NOMO-1 treated with DMSO at 0.1 percent for 48 hours (cell line): ENCODE results near the gene LDLRAD4.

ENCODE experiments used
- DNase-seq: peaks from one replicate; lab custom pipeline; 2025; ENCODE audit not compliant: unreplicated experiment; lab: John Stamatoyannopoulos, UW

LDLRAD4 gene

GRCh38 chr18:13500227-13500865 is 281.8 kb downstream of the LDLRAD4 start:
- DNase-seq, result no peak

GRCh38 chr18:13500869-13501542 is 282.4 kb downstream of the LDLRAD4 start:
- DNase-seq, result no peak

GRCh38 chr18:13501543-13501887 is 283.0 kb downstream of the LDLRAD4 start:
- no peak for DNase-seq

- DNase-seq, result no peak
Measured at GRCh38 chr18:13501891-13502290, 283.3 kb downstream of the LDLRAD4 start.

DNA sequence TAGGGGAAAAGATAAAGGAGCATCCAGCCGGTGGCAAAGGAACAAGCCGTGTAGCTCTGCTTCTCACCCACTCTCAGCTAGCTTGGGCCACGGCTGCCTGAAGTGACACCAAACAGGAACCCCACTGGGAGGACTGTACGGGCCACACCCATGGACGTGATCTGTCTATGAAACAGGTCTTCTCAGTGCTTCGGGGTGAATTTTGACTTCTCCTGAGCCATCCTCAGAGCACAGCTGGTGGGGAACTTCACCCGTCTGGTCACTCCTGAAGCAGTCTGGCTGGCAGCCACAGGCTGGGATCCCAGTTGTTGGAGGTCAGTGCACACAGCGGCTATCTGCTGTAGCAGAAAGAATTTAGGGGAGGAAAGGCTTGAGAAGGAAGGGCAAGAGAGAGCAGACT is 284.0 kb downstream of the LDLRAD4 start:
- DNase-seq, result no peak

DNA sequence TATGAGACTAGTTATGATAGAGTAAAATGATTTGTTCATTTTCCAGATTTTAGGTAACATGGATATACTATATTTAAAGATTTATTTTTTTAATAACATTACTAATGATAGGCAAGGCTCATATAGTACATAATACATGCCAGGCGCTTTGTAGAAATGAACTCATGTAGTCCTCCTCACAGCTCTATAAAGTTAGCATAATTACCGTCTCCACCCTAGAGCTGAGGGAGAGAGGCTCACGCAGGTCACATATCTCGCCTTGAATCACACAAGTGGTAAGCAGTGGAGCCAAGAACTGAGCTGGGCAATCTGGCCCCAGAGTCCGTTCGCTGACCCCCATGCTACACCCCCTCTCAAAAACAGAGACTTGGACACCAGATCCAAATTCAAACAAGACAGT is 285.3 kb downstream of the LDLRAD4 start:
- no peak for DNase-seq

DNA sequence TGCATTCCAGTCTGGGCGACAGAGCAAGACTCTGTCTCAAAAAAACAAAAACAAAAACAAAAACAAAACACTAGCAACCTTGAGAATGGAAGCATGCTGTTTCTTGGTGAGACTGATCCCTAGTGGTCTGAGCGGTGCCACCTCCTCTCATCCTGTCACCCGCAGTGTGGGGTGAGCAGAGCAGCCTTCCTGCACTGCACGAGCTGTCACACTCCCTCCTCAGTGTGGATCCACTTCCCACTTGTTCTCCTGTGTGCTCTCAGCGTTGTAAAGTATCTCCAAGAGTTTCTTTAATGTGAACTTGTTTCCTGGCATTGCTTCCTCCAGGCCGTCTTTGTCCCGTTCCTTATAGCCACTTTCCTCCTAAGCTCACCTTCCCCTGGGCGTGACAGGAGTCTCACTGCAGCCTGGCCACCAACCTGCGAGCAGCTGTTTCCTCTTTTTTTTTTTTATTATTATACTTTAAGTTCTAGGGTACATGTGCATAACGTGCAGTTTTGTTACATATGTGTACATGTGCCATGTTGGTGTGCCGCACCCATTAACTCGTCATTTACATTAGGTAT is 287.3 kb downstream of the LDLRAD4 start:
- no peak for DNase-seq

- DNase-seq, result no peak
Measured at GRCh38 chr18:13510594-13510993, 292.0 kb downstream of the LDLRAD4 start.

DNA sequence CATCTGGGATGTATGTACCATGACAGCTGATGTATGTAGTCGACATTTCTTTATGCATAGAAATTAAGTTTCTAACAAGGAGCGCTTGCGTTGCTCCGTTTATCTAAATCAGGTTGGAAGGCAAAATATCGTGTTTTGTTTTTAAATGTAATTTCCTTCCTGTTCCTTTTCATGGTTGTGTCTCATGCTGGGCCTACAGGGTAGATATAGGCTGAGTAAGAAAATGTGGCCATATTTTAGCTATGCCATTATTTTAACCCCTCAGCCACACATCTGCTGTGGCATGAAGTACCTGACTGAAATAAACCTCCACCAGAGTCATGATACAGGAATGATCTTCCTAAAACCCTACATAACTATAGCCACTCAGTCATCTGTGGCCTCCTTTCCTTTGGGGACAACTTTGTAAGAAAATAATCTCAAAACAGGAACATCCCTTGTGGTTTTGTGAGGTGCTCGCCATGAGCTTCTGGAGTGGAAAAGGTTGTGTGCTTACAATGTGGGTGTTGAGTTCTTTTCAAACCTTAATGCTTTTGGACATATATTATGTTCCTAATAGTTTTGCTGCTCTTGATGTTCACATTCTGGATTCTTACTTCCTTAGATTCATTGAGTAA is 293.5 kb downstream of the LDLRAD4 start:
- DNase-seq, result peak; percentile 20

DNA sequence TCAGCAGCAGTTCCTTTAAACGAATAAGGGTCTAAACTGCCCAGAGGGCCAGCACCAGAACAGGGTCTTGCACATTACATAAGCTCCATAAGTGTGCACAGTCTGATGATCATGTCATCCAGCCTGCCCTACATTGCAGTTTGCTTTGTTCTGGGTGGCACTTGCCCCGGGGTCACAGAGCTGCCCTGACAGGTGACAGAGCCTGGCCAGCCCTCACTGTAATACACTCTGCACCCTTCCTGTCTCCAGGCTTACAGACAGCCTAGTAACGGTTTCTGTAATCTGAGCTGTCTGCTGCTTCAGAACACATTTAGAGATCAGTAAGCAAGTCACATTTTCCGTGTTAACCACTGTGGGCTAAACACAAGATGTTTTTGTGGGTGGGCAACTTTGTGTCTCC is 294.5 kb downstream of the LDLRAD4 start:
- no peak for DNase-seq

DNA sequence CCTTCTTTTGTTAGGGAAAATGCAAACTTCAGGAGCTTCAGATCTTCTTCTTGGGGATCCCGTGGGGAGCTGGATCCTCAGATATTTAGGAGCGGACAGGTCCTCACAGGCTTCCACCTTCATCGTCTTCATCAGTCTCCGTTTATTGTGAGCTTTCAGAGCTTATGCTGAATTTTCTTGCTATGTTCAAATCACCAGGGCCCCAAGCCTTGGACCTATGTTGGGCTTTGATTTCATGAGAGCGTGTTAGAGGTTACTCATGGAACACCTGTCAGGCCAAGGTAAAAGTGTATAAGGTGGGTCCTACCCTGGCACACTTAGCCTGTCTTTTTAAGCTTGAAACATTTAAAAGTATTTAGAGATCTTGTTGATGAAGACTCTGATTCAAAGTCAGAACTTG is 294.9 kb downstream of the LDLRAD4 start:
- DNase-seq, result no peak

DNA sequence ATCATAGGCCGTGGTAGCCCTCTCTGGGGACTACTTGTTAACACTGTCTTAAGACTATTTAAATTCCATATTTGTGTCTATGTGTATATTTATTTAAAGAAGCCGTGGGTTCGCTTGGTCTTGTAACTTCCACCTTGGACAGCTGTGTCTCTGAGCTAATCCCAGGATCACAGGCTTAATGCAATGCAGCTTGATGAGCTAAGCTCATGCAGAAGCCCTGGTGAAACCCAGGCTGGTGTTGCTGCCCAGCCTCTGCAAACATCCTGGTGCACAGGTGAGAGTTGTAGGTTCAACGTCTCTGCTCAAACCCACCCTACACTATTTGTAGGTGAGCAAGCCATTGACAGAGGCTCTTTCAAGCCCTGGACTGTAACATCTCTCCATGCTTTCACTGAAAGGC is 296.0 kb downstream of the LDLRAD4 start:
- DNase-seq, result no peak

DNA sequence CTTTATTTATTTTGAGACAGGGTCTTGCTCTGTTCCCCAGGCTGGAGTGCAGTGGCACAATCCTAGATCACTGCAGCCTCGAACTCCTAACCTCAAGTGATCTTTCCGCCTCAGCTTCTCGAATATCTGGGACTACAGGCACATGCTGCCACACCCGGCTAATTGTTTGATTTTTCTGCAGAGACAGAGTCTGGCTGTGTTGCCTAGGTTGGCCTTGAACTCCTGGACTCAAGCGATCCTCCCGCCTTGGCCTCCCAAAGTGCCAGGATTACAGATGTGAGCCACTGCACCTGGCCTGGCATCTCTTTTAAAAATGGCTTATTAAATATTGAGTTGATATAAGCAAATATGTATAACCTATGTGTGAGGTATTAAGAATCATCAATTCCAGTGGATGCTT is 298.3 kb downstream of the LDLRAD4 start:
- no peak for DNase-seq

DNA sequence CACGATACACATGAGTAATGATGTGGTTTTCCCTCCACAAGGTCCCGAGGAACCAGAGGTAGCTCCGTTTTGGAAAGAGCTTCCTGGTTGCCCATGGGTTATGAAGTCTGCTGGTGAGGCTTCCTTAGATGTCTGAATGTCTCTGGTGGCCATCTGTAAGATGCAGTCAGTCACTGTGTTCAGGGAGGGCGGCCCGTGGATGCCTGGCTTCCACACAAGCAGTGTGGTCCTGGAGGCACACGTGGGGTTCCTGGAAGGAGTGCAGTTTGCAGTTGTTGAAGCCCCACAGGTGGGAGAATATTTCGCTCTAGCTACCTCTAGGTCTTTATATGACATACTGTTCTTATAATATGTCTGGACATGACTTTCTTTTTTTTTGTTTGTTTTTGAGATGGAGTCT is 298.8 kb downstream of the LDLRAD4 start:
- no peak for DNase-seq

GRCh38 chr18:13518382-13518781 is 299.8 kb downstream of the LDLRAD4 start:
- no peak for DNase-seq

DNA sequence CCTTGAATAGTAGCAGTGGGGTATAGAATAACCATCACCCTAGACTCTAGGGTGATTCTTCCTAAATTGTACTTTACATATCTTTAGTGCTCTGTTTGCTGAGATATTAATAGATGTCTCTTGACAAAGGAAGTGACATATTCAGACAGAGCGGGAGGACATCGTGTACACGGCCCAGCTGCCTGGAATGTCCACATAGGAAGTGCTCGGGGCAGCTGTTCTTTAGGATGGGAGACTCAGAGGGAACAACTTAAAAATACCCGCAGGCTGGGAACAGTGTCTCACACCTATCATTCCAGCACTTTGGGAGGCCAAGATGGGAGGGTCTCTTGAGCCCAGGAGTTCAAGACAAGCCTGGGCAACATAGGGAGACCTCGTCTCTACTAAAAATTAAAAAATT is 301.7 kb downstream of the LDLRAD4 start:
- DNase-seq, result no peak

DNA sequence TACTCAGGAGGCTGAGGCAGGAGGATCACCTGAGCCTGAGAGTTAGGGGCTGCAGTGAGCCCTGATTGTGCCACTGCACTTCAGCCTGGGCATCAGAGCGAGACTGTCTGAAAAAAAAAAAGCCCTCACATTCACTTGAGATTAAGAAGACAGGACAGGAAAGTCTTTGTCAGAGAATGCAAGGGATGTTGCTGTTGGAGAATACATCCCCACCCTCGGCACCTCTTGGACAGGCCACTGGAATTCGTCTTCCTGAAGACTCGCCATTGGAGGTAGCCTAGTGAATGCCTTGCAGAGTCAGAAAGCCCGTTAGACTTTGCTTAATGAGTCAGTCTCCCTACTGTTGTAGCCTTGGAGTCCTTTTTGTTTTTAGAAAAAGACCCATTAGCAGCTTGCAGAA is 302.2 kb downstream of the LDLRAD4 start:
- DNase-seq, result no peak

DNA sequence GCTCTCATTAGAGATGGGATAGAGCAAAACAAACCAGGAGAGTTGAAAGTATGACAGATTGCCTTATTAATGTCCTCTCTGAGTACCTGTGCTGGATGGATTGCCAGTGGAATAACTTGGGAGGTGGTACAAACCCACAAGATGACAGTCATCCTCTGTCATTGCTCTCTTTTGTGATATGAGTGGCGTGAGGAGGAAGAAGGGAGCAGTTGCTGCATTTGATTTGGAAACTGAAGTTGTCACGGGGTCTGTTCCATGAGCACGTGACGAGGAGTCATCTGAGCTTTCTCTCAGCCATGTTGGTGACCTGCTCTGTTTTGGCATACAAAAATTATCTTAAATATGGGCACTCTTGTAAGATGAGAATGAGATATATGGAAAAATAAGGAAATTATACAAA is 302.9 kb downstream of the LDLRAD4 start:
- no peak for DNase-seq

DNA sequence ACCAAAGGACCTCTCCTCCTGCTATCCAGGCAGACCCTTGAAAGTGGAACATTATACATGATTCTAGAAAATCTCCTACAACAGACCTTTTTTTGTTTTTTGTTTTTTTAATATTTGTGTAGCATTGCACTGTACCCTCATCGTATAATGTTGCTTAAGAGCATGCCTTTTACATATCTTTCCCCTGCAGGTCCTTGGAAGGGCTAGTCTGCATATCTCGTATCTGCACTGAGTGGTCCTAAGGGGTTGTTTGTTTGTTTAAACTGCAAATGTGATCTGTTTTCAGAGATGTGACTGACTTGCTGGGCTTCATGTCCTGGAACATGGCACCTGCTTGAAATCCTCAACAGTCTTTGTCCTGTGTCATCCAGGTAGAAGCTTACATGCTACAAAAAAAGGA is 303.7 kb downstream of the LDLRAD4 start:
- no peak for DNase-seq

- no peak for DNase-seq
Measured at GRCh38 chr18:13522861-13523660, 304.5 kb downstream of the LDLRAD4 start.

DNA sequence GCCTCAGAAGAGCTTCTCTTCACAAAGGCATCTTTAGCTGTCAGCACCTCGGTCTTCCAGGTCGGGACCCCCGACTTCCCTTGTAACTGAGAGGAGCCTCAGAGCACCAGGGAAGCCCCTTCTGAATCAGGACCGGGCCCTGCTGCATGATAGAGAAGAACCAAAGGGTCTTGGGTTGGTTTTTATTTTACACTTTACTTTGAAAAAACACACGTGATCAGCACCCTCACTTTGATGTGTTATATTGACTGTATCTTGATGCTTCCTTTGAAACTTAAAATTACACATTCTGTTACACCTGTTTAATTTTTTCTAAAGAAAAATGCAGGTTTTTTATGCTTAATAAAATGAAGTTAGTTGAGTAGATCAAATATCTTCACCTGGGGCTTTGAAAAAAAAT is 305.5 kb downstream of the LDLRAD4 start:
- DNase-seq, result no peak

DNA sequence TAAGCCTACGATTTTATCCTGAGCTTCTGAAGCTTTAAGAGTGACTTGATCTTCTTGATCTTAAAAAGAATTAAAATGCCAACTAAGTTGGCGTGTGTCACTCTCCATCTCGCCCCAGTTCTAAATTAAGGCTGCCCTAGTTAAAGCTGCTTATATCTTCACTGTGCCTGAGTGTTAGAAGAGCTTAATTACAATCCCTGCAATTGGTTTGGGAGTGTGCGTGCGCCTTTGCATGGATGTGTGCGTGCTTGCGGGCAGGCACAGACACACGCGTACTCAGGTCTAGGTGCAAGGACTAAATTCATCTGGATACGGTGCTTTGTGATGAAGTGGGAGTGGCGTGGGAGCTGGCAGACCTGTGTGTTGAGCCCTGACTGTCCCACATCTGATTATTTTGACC is 306.3 kb downstream of the LDLRAD4 start:
- no peak for DNase-seq
